GM19397 (cell line): ENCODE measurements around the gene KIAA0232.

Experiments
- ATAC-seq: cut with Tn5 transposase; IDR thresholded peaks from one replicate; pipeline ENCODE4 v1.9.1; 2021; ENCODE audit warnings: mild to moderate bottlenecking, moderate library complexity; ENCODE audit not compliant: unreplicated experiment

The KIAA0232 gene

DNA sequence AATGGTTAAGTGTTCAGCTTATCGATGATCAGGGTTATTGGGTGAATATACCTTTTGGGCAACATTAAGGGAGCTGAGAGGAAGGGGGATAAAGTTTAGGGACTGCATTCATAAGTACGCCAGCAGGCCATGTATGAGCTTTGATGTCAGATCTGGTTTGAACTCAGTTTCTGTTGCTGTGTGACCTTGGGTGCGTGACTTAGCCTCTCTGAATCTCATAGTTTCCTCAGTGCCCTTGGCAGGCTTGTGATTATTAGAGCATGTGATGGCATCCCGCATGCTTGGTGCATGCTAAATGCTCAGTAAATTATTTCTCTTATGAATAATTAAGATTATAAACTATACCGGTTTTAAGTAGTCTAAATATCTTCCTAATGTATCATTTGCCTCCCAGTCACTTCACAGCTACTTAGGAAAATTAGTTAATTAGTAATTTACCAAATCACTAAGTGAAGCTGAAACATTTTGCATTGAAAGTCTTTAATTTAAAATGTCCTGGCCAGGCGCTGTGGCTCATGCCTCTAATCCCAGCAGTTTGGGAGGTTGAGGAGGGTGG lies 130.9 kb downstream of the KIAA0232 start:
- no peak for ATAC-seq

DNA sequence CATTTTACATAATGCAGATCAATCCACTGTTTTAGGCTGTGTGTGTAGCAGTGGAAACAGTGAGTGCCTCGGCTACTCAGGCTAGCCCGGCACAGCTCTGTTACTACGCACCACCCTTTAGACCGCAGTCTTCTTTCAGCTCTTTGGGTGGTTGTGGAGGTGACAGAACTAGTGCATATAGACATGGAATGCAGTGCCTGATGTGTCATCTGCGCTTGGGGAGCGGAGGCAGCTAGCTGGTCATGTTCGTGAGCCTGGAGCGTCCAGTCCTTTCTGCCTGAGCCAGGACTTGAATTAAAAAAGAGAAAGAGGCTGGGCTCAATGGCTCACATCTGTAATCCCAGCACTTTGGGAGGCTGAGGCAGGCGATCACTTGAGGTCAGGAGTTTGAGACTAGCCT lies 131.9 kb downstream of the KIAA0232 start:
- no peak for ATAC-seq

DNA sequence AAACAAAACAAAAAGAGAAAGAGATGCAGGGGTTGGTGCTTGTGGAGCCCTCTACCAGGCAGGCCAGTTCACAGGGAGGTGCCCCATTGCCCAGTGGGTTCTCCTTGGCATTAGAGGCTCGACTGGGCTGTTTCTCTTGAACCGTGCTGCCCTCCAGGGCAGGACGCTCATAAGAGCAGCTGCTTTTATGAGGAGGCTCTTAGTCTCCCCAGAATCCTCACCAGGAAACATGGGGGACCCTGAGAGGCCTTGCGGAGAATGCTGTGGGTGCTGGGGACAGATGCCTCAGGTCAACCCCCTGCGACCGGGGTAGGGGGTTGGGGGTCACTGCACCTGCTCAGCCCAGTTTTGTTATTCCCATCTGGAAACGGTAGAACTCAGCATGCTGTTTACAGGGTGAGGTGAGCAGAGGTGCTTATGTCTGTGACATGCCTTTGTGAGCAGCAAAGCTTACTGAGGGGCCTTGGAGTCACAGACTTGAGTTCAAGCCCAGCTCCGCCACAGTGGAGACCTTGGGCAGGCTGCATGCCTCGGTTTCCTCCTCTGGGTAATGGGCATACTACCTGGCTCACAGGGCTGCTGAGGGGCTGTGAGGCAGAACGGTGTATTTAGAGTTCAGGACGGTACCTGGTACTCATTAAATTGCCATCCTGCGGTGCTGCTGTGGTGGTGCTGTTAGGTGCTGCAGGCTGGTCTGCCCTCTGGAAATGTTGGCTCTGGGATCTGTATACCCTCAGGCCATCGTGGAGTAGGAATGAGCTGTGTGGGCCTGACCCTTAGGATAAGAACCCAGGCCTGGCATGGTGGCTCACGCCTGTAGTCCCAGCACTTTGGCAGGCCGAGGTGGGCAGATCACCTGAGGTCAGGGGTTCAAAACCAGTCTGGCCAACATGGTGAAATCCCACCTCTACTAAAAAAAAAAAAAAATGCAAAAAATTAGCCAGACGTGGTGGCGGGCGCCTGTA lies 132.8 kb downstream of the KIAA0232 start:
- ATAC-seq: no peak

DNA sequence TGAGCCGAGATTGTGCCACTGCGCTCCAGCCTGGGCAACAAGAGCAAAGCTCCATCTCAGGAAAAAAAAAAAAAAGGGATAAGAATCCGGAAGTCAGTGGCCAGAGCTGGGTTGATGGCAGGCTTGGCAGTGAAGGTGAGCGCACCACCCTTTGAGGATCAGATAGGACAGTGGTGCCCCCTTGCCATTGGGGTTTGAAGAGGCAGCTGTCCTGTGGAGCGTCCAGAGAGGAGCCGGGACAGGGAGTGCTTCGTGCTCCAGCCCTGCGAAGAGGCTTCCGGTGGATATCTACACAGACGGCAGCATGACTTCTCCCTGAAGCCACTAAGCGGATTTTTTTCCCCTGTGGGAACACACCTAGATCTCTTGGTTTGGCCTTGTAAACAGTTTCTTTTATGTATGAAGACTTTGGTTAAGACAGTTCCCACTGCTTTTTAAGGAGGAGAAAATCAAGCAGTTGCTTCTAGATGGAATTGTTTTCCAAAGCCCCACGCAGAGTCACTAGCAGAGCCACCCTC lies 133.6 kb downstream of the KIAA0232 start:
- ATAC-seq: no peak

DNA sequence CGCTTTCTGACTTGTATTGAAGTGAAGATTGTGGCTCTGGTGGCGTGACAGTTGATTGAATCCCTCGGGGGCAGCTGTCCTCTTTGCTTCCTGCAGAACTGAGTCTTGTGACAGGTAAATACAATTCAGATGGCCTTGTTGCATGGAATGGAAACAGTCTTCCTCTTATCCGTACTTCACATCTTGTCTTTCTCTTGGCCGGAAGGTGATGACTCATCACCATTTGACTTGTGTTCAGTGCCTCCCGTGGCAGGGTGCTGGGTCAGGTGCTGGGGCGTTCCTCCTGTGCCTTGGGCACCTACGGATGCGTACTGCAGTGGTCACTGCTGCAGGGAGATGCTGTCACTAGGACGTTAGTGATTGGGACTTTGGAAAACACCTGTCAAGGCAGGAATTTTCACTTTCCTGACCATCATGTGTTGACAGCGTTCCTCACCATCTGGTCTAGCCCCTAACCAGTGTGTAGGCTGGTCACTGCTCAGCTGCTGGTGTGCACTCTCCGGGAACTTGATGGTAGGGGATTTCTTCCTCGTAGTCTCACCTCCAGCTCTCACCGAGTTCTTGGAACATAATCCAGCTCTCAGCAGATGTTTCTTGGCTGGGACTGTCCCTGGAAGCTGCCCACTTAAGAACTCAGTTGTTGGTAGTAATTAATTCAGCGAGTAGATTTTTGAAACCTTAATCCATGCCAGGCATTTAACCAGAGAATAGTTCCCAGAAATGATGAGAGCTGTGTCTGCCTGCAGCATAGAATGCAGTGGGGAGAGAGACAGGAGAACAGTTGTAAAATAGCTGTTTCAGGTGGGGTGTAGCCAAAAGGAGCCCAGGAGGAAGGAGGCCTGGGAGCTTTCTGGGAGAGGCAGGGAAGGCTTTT lies 134.3 kb downstream of the KIAA0232 start:
- no peak for ATAC-seq

DNA sequence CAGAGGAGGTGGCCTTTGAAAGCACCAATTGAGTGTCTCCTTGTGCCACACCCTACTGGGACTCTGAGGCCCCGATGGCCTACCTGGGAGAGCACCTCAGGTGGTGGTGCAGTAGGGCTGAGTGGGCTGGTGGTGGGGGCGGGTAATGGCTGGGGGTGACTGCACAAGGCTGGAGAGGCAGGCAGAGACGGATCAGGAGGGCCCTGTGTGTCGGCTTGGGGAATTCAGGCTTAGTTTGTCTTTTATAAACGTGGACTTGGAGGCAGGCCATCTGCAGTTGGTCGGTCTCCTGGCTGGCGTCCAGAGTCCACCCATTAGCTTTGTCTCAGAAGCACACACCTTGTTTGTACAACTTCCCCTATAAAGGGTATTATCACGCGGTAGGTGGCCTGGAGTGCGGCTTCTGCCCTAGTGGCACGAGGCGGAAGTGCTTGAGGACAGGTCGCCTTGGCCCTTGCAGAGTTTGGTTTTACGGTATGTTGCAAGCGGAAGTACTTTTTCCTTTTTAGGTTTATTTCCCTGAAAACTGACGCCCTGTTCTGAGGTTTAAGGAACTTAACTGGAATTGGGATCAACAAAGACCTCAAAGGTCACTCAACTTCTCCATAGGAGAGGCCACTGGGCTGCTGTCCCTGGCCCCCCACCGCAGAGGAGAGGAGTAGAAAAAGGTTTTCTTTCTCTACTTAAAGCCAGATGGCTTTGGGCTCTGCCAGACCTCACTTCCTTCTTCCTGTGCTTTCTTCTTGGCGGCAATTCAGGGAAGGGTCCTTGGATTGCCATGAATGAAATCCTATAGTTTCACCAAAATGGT lies 135.1 kb downstream of the KIAA0232 start:
- peak; percentile 77 for ATAC-seq

DNA sequence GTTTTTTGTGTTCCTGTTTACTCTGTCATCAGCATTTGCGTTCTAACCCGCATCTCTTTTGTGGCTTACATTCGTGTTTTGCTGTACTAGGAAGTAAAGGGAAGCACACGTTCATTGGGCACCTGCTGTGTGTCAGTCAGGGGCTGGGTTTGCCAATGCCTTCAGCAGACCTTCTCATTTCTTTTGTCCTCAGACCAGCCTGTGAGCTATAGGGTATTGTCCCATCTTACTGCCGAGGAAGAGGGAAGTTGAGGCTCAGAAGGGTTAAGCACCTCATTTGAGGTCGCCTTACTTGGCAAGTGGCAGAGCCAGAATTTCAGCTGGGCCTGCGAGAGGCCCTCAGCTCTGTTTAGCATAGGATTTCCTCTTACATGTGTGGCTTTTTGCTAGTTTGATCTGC lies 135.8 kb downstream of the KIAA0232 start:
- ATAC-seq: no peak

DNA sequence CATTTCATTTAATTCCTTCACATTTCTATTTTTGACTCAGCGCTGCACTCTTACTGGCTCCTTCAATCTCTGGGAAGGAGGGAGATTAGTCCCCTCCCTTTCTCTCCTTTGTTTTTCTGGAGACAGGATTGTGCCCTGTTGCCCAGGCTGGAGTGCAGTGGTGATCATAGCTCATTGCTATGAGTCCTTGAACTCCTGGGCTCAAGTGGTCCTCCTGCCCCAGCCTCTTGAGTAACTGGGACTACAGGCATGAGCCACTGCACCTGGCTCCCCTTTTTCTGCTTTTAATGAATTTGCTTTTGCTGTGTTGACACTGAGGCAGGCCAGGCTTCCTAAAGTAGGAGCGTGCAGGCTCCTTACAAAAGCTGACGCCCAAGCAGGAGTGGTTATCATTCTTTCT lies 137.6 kb downstream of the KIAA0232 start:
- no peak for ATAC-seq

DNA sequence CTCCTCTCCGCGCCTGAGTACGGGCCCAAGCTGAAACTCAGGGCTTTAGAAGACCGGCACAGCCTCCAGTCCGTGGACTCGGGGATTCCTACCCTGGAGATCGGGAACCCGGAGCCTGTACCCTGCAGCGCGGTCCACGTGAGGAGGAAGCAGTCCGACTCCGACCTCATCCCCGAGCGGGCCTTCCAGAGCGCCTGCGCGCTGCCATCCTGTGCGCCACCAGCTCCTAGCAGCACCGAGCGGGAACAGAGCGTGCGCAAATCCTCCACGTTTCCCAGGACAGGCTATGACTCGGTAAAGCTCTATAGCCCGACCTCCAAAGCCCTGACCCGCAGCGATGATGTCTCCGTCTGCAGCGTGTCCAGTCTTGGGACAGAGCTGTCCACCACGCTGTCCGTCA lies 141.0 kb downstream of the KIAA0232 start:
- no peak for ATAC-seq

DNA sequence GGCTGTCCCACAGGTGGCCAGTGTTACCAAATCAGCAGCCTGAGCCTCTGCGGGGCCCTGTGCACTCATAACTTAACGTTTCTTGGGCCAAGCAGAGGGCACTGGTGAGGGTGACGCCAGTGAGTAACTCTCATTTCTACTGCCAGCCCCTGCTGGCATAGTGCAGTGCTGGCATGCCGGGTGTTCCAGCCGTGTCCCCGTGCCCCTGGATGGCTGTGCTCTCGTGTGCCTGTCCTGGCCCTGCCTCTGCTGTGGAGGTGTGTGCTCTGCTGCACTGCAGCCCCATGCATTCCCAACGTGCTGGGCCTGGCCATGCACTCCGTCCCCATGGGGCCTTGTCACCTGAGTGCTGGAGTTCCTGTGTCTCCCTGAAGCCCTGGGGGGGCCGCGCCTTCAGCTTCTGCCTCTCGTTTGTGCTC lies 141.8 kb downstream of the KIAA0232 start:
- ATAC-seq: no peak

DNA sequence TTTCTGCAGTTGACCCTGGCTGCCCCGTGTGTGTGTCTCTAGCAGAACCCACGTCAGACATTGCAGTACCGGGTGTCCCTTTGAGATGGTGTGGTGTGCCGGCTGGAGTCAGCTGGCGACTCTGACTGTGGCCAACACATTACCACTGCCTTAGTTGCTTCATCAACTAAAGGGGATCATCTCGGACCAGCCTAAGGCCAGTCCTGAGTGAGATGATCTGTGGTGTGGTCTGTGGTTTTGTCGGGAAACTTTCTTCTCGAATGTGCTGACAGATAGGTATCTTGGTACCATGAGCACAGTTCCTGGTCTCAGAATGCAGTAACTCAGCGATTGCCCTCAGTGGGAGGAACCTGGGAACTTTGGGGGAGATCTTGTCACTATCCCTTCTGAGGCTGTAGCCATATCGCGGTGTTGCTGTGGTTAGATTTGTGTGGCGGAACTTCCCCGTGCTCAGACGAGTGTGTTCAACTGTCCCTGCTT lies 142.9 kb downstream of the KIAA0232 start:
- ATAC-seq: no peak

DNA sequence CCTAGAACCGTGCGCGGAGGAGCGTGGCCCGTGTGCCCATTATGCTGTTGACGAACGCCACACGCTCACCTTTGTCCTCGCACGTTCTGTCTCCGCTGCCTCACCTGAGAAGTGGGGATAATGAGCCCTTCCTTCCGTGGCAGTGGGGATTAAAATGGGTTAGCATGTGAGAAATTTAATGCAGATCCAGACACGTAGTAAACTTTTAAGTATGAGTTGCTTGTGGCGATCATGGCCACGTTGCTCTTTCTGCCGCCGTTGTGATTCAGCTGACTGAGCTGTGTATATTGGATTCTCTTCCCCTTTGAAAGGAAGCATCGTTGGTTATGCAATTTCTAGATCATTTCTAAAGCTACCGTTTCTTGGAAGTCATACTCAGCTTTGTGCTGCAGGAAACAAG lies 143.6 kb downstream of the KIAA0232 start:
- ATAC-seq: no peak

DNA sequence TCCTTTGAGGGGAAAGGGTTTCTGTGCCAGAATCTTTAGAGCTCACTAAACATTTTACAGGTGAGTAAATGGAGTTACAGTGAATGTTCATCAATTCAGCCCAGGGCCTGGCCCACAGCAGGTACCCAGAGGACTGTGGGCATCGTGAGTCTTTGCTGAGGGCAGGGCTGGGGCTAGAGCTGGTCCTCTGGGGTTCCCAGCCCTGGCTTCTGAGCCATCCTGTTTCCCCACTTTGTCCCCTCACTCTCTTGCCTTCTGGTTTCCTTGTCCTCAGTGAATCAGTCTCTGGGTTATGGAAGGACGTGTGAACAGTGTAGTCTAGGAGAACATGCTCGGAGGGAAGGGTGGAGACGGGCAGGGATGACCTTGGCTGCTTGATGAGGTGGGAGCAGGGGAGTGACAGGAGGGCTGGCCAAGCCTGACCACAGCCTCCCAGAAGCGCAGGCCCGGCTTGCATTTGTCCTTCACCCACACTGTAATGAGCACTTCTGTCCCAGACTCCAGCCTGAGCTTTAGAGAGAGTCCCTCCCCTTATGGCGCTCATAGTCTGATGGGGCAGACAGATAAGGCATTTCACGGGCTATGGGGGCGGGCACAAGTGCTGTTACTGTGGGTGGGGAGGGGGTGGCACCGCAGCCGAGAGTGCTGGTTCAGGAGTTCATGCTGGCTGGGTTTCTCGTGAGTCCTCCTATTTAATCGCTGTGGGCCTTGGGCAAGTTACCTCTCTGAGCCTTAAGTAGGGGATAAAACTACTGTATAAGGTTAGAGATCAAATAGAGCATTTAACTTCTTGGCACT lies 144.4 kb downstream of the KIAA0232 start:
- no peak for ATAC-seq

DNA sequence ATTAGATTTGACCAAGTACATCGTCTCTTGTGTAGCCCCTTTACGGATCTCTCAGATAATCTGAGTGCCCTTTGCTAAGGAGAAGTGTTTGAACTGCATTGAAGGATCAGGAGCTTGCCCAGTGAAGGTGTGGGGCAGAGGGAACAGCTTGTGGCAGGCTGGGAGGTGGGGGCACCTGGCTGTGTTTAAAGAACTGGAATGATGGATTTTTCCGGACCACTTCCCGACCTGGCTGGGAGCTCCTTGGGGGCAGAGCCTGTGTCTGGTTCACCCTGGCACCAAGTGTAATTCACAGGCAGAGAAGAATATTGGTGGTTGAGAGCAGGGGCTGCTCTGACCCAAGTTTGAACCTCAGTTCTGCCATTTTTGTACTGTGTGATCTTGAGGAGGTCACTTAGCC lies 145.6 kb downstream of the KIAA0232 start:
- no peak for ATAC-seq

DNA sequence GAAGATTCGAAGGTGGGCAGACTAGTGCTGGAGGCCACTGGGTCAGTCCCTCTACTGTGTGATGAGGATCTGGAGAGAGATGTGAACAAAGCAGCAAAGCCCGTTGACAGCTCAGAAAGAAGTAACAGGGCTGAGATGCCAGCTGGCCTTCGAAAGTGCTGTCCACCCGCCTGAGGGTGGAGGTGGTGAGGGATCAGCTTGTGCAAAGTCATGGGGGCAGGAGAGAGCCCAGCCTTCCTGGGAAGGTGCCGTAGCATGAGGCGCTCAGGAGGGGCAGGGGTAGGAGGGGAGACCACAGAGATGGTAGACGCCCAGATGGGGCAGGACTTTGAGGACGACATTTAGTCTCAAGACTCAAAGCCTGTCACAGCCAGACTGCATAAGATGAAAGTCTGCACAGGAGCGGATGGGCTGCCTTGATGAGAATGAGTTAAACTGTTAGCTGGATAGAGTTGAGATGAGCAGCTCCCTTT lies 146.8 kb downstream of the KIAA0232 start:
- no peak for ATAC-seq

DNA sequence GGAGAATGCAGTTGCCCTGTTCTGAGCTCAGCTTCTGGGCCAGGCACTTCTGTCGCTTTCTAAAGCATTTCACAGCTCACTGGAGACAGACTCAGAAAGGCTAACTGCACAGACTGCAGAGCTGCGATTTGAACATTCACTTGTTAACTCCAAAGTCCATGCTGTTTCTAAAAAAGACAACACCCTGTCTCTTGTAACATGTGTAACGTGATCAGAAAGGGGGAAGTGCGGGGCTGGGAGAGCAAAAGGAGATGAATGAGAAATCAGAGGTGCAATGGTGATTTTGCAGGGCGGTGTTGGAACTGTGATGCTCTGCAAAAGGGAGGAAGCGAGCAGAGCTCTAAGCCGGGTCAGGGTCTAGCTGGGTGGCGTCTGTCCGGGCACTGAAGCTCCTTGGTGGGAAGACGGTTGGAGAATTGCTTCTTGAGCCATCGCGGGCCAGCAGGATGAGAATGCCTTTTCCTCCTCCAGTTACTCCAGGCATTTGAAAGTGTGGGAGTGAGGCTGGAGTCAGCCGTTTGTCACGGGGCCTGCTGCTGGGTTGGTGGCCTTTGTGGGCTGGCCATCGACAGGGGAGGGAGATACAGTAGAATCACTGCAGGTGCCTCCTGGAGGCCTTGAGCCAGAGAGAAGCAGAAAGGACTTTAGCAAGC lies 147.4 kb downstream of the KIAA0232 start:
- no peak for ATAC-seq

DNA sequence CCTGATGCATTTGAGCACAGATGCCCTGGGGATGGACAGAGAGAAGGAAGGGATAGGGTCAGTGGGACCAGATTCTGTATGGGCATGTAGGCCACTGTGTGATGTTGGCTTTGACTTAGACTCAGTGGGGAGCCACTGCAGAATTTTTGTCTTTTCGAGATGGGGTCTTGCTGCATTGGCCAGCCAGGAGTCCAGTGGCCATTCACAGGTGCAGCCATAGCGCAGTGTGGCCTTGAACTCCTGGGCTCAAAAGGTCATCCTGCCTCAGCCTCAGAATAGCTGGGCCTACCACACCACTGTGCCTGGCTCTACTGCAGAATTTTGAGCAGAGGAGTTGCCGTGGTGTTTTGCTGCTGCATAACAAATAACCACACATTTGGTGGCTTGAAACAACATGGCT lies 149.9 kb downstream of the KIAA0232 start:
- ATAC-seq: no peak

DNA sequence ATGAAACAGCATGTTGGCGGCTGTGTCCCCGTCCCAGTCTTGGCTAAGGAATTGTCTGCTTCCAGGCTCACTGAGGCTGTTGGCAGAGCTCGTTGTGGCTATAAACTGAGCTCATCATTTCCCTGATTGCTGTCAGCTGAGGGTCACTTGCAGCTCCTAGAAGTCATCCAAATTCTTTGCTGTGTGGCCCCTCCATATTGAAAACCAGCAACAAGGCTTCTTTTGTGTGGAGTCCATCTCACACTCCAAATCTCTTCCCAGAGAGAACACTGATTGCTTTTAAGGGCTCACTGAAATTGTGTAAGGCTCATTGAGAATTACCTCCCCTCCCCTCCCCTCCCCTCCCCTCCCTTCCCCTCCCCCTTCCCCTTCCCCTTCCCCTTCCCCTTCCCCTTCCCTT lies 150.4 kb downstream of the KIAA0232 start:
- no peak for ATAC-seq
